ENCODE measurements around the gene GARNL3.

DNA sequence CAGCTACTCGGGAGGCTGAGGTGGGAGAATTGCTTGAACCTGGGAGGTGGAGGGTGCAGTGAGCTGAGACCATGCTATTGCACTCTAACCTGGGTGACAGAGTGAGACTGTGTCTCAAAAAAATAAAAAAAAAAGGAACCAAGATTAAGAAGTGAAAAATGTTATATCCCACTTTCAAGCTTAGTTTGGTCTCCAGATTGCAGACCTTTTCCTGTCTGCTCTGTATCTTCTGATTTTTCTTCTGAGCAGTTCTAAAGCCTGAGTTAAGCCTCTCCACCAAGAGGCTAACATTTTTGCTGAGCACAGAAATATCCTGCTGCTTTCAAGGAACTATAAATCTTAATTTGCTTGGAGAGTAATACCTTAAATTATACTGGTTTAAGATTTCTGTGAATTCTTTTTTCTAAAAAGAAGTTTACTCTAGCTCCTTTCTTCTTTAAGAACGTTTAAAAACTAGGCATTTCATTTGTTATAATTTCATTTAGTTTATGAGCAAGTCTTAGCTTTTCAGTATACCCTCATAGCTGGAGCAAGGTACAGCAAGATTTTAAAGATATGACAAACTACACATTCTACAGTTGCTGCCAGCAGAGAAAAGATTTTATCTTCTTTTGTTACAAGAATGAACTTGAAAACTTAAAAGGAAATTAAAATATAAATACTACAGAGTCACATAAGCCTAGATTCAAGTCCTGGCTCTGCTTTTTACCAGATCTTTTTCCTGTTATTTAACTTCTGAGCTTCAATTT is 55.0 kb downstream of the GARNL3 start:
- TF ChIP-seq, protein P1, sequence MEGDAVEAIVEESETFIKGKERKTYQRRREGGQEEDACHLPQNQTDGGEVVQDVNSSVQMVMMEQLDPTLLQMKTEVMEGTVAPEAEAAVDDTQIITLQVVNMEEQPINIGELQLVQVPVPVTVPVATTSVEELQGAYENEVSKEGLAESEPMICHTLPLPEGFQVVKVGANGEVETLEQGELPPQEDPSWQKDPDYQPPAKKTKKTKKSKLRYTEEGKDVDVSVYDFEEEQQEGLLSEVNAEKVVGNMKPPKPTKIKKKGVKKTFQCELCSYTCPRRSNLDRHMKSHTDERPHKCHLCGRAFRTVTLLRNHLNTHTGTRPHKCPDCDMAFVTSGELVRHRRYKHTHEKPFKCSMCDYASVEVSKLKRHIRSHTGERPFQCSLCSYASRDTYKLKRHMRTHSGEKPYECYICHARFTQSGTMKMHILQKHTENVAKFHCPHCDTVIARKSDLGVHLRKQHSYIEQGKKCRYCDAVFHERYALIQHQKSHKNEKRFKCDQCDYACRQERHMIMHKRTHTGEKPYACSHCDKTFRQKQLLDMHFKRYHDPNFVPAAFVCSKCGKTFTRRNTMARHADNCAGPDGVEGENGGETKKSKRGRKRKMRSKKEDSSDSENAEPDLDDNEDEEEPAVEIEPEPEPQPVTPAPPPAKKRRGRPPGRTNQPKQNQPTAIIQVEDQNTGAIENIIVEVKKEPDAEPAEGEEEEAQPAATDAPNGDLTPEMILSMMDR (IDR thresholded peaks at IDR 0.05; ENCODE audit: extremely low read depth in 1 of 2, insufficient read depth in 1 of 2, low read depth in 1 of 2, low read length in 2 of 2): no peak
- TF ChIP-seq POLR2A (IDR thresholded peaks at IDR 0.05; ENCODE audit: low read depth, low read length) (no peak), JUN (IDR thresholded peaks at IDR 0.05; ENCODE audit: borderline replicate concordance, insufficient read depth, insufficient read length, low read depth) (no peak)
